Activated naive CD8-positive, alpha-beta T cell treated with anti-CD3 and anti-CD28 coated beads for 36 hours (primary cell): ENCODE measurements around the gene FAF1. TPM values are rescaled to one million over a fixed set of nuclear protein-coding genes. Genes with fewer than 3 reads are reported as not detected.
"Not testable (repeated sequence)": the region's sequence is repeated elsewhere in the genome, so short reads cannot be mapped to it uniquely, and the experiment has no call there.

Experiments
- DNase-seq: peaks from one replicate; pipeline ENCODE4 v3.0.0; 2021
- H3K27ac Mint-ChIP-seq: one replicate; pipeline ENCODE4 v1.8.0; 2022; ENCODE audit warnings: mild to moderate bottlenecking, moderate library complexity, mixed read lengths
- H3K27me3 Mint-ChIP-seq: one replicate; pipeline ENCODE4 v1.8.0; 2022; ENCODE audit warnings: mild to moderate bottlenecking, mixed read lengths
- H3K36me3 Mint-ChIP-seq: one replicate; pipeline ENCODE4 v1.8.0; 2021; ENCODE audit warnings: mild to moderate bottlenecking, mixed read lengths
- H3K4me1 Mint-ChIP-seq: one replicate; pipeline ENCODE4 v1.8.0; 2021; ENCODE audit warnings: mixed read lengths
- H3K4me3 Mint-ChIP-seq: one replicate; pipeline ENCODE4 v1.8.0; 2022; ENCODE audit warnings: mild to moderate bottlenecking, moderate library complexity, mixed read lengths
- H3K9me3 Mint-ChIP-seq: one replicate; pipeline ENCODE4 v1.8.0; 2022; ENCODE audit warnings: mixed read lengths
- total RNA-seq, 2 experiments: library from RNA; stranded (reverse); gene quantifications; one replicate each; pipeline ENCODE4 v1.2.3, GENCODE V29; 2021

The FAF1 gene
- total RNA-seq, 2 experiments from 2014 or later: 83.7 to 88.5 TPM

- no peak overlapping the region for H3K27ac Mint-ChIP-seq
- no peak for DNase-seq
- H3K27me3 Mint-ChIP-seq: no peaks in the 10 kb centered on the region
- H3K4me3 Mint-ChIP-seq: no peak overlapping the region
- no peaks in the 10 kb centered on the region for H3K9me3 Mint-ChIP-seq
- peaks cover 19% of the 10 kb centered on the region for H3K4me1 Mint-ChIP-seq
- peaks cover 1% of the 10 kb centered on the region for H3K36me3 Mint-ChIP-seq
These were observed 82.4 kb downstream of the FAF1 start for GRCh38 chr1:50877641-50878040.

GRCh38 chr1:50873458-50874187 lies 86.4 kb downstream of the FAF1 start:
- H3K27me3 Mint-ChIP-seq: no peaks in the 10 kb centered on the region
- no peaks in the 10 kb centered on the region for H3K9me3 Mint-ChIP-seq
- H3K4me1 Mint-ChIP-seq: peaks cover 7% of the 10 kb centered on the region
- no peak overlapping the region for H3K27ac Mint-ChIP-seq
- H3K36me3 Mint-ChIP-seq: peaks cover 16% of the 10 kb centered on the region
- H3K4me3 Mint-ChIP-seq: peak overlapping the region; percentile 29
- DNase-seq: peak; percentile 39

- not testable (repeated sequence) for H3K4me3 Mint-ChIP-seq, H3K27ac Mint-ChIP-seq, H3K4me1 Mint-ChIP-seq, H3K27me3 Mint-ChIP-seq, DNase-seq
- peaks cover 55% of the 10 kb centered on the region for H3K36me3 Mint-ChIP-seq
- peaks cover 41% of the 10 kb centered on the region for H3K9me3 Mint-ChIP-seq
These were observed 95.2 kb downstream of the FAF1 start for GRCh38 chr1:50864845-50865244.

GRCh38 chr1:50861772-50862171 lies 98.3 kb downstream of the FAF1 start:
- no peak for DNase-seq
- Mint-ChIP-seq H3K4me1 (peaks cover 9% of the 10 kb centered on the region), H3K27ac (no peak overlapping the region), H3K27me3 (no peaks in the 10 kb centered on the region), H3K4me3 (no peak overlapping the region), H3K9me3 (peaks cover 37% of the 10 kb centered on the region), H3K36me3 (peaks cover 43% of the 10 kb centered on the region)

- no peak overlapping the region for H3K4me3 Mint-ChIP-seq
- H3K27ac Mint-ChIP-seq: no peak overlapping the region
- H3K36me3 Mint-ChIP-seq: peaks cover 38% of the 10 kb centered on the region
- H3K4me1 Mint-ChIP-seq: peaks cover 9% of the 10 kb centered on the region
- H3K27me3 Mint-ChIP-seq: no peaks in the 10 kb centered on the region
- DNase-seq: no peak
- H3K9me3 Mint-ChIP-seq: peaks cover 29% of the 10 kb centered on the region
These were observed 99.4 kb downstream of the FAF1 start for GRCh38 chr1:50860702-50861101.

GRCh38 chr1:50860256-50860655 lies 99.8 kb downstream of the FAF1 start:
- Mint-ChIP-seq H3K4me3 (no peak overlapping the region), H3K36me3 (peaks cover 37% of the 10 kb centered on the region), H3K27me3 (no peaks in the 10 kb centered on the region), H3K9me3 (peaks cover 28% of the 10 kb centered on the region), H3K4me1 (peaks cover 9% of the 10 kb centered on the region), H3K27ac (no peak overlapping the region)
- DNase-seq: no peak

GRCh38 chr1:50859657-50860056 lies 100.4 kb downstream of the FAF1 start:
- Mint-ChIP-seq H3K4me1 (peaks cover 9% of the 10 kb centered on the region), H3K36me3 (peaks cover 37% of the 10 kb centered on the region), H3K27me3 (no peaks in the 10 kb centered on the region), H3K27ac (no peak overlapping the region), H3K4me3 (no peak overlapping the region), H3K9me3 (peaks cover 28% of the 10 kb centered on the region)
- no peak for DNase-seq

GRCh38 chr1:50858761-50859160 lies 101.3 kb downstream of the FAF1 start:
- H3K4me3 Mint-ChIP-seq: no peak overlapping the region
- no peak for DNase-seq
- no peak overlapping the region for H3K27ac Mint-ChIP-seq
- peaks cover 37% of the 10 kb centered on the region for H3K36me3 Mint-ChIP-seq
- peaks cover 28% of the 10 kb centered on the region for H3K9me3 Mint-ChIP-seq
- no peaks in the 10 kb centered on the region for H3K27me3 Mint-ChIP-seq
- peaks cover 14% of the 10 kb centered on the region for H3K4me1 Mint-ChIP-seq

- peaks cover 25% of the 10 kb centered on the region for H3K9me3 Mint-ChIP-seq
- peaks cover 21% of the 10 kb centered on the region for H3K4me1 Mint-ChIP-seq
- no peaks in the 10 kb centered on the region for H3K27me3 Mint-ChIP-seq
- H3K36me3 Mint-ChIP-seq: peaks cover 34% of the 10 kb centered on the region
- no peak overlapping the region for H3K4me3 Mint-ChIP-seq
- DNase-seq: no peak
- no peak overlapping the region for H3K27ac Mint-ChIP-seq
These were observed 102.4 kb downstream of the FAF1 start for GRCh38 chr1:50857702-50858101.

GRCh38 chr1:50853325-50853724 lies 106.7 kb downstream of the FAF1 start:
- Mint-ChIP-seq H3K4me3 (no peak overlapping the region), H3K36me3 (peaks cover 21% of the 10 kb centered on the region), H3K27ac (no peak overlapping the region), H3K9me3 (peaks cover 4% of the 10 kb centered on the region), H3K4me1 (peaks cover 18% of the 10 kb centered on the region), H3K27me3 (no peaks in the 10 kb centered on the region)
- DNase-seq: no peak

- Mint-ChIP-seq H3K36me3 (peaks cover 24% of the 10 kb centered on the region), H3K9me3 (peaks cover 7% of the 10 kb centered on the region), H3K4me3 (no peak overlapping the region), H3K4me1 (peaks cover 18% of the 10 kb centered on the region), H3K27ac (no peak overlapping the region), H3K27me3 (no peaks in the 10 kb centered on the region)
- DNase-seq: no peak
These were observed 107.2 kb downstream of the FAF1 start for GRCh38 chr1:50852889-50853288.

- peaks cover 36% of the 10 kb centered on the region for H3K36me3 Mint-ChIP-seq
- no peaks in the 10 kb centered on the region for H3K27me3 Mint-ChIP-seq
- H3K4me3 Mint-ChIP-seq: no peak overlapping the region
- H3K9me3 Mint-ChIP-seq: peaks cover 16% of the 10 kb centered on the region
- peaks cover 24% of the 10 kb centered on the region for H3K4me1 Mint-ChIP-seq
- DNase-seq: no peak
- H3K27ac Mint-ChIP-seq: no peak overlapping the region
These were observed 108.6 kb downstream of the FAF1 start for GRCh38 chr1:50851466-50851865.

GRCh38 chr1:50851034-50851433 lies 109.0 kb downstream of the FAF1 start:
- H3K9me3 Mint-ChIP-seq: peaks cover 16% of the 10 kb centered on the region
- peaks cover 34% of the 10 kb centered on the region for H3K36me3 Mint-ChIP-seq
- no peak overlapping the region for H3K27ac Mint-ChIP-seq
- no peaks in the 10 kb centered on the region for H3K27me3 Mint-ChIP-seq
- DNase-seq: no peak
- H3K4me3 Mint-ChIP-seq: no peak overlapping the region
- peaks cover 25% of the 10 kb centered on the region for H3K4me1 Mint-ChIP-seq

GRCh38 chr1:50847303-50847702 lies 112.8 kb downstream of the FAF1 start:
- Mint-ChIP-seq H3K36me3 (peaks cover 44% of the 10 kb centered on the region), H3K9me3 (peaks cover 16% of the 10 kb centered on the region), H3K4me3 (no peak overlapping the region), H3K27me3 (no peaks in the 10 kb centered on the region), H3K4me1 (peaks cover 20% of the 10 kb centered on the region), H3K27ac (no peak overlapping the region)
- no peak for DNase-seq

- H3K27ac Mint-ChIP-seq: no peak overlapping the region
- H3K36me3 Mint-ChIP-seq: peaks cover 39% of the 10 kb centered on the region
- no peak overlapping the region for H3K4me3 Mint-ChIP-seq
- peaks cover 19% of the 10 kb centered on the region for H3K4me1 Mint-ChIP-seq
- DNase-seq: no peak
- no peaks in the 10 kb centered on the region for H3K27me3 Mint-ChIP-seq
- peaks cover 16% of the 10 kb centered on the region for H3K9me3 Mint-ChIP-seq
These were observed 113.7 kb downstream of the FAF1 start for GRCh38 chr1:50846224-50846839.
